KOPT-K1 (cell line): Measurements from ENCODE around the gene SCTR.

Experiments
- H3K27ac ChIP-seq: fragments of 200-600 bp; sonication (generic); 2 replicates; pipeline ENCODE4 v1.5.1; 2016; ENCODE audit warnings: antibody characterized with exemption, mild to moderate bottlenecking, low read depth, low read length; ENCODE audit not compliant: poor library complexity, severe bottlenecking
- H3K36me3 ChIP-seq: fragments of 200-600 bp; sonication (generic); 2 replicates; pipeline ENCODE4 v1.5.1; 2017; ENCODE audit warnings: antibody characterized with exemption, mild to moderate bottlenecking, low read length, moderate library complexity; ENCODE audit not compliant: insufficient read depth
- H3K9me3 ChIP-seq: fragments of 200-600 bp; sonication (generic); 2 replicates; pipeline ENCODE4 v1.5.1; 2017; ENCODE audit warnings: antibody characterized with exemption, low read length, mild to moderate bottlenecking; ENCODE audit not compliant: insufficient read depth, poor library complexity, severe bottlenecking

Gene SCTR

GRCh38 chr2:119486196-119486827 is 38.0 kb downstream of the SCTR start:
- Histone ChIP-seq H3K27ac (no peak overlapping the region), H3K9me3 (no peaks in the 10 kb centered on the region), H3K36me3 (no peaks in the 10 kb centered on the region)

- Histone ChIP-seq H3K27ac (no peak overlapping the region), H3K9me3 (no peaks in the 10 kb centered on the region), H3K36me3 (no peaks in the 10 kb centered on the region)
Measured at GRCh38 chr2:119485336-119486110, 38.8 kb downstream of the SCTR start.

DNA sequence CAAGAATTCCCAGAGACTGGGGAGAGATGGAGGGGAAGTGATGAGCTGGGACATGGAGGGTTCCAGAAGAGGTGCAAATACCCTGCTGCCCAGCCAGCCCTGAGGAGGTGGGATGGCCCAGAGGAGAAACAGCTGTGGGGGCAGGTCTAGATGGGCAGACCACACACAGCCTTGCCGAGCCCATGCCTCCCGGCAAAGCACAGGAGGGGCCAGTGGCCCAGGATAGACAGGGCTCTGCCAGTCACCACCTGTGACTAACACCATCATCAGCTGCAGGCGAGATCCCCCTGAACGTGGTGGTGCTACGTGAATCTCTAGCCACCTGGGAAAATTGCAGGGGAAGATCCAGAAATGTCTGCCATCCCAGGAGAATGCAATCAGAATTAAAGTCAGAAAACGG is 39.4 kb downstream of the SCTR start:
- H3K27ac ChIP-seq = no peak overlapping the region
- H3K36me3 ChIP-seq = no peaks in the 10 kb centered on the region
- no peaks in the 10 kb centered on the region for H3K9me3 ChIP-seq

- no peaks in the 10 kb centered on the region for H3K9me3 ChIP-seq
- H3K27ac ChIP-seq = no peak overlapping the region
- no peaks in the 10 kb centered on the region for H3K36me3 ChIP-seq
Measured at GRCh38 chr2:119483896-119484718, 40.2 kb downstream of the SCTR start.

- Histone ChIP-seq H3K27ac (no peak overlapping the region), H3K9me3 (no peaks in the 10 kb centered on the region), H3K36me3 (no peaks in the 10 kb centered on the region)
Measured at GRCh38 chr2:119483395-119483753, 40.9 kb downstream of the SCTR start.

DNA sequence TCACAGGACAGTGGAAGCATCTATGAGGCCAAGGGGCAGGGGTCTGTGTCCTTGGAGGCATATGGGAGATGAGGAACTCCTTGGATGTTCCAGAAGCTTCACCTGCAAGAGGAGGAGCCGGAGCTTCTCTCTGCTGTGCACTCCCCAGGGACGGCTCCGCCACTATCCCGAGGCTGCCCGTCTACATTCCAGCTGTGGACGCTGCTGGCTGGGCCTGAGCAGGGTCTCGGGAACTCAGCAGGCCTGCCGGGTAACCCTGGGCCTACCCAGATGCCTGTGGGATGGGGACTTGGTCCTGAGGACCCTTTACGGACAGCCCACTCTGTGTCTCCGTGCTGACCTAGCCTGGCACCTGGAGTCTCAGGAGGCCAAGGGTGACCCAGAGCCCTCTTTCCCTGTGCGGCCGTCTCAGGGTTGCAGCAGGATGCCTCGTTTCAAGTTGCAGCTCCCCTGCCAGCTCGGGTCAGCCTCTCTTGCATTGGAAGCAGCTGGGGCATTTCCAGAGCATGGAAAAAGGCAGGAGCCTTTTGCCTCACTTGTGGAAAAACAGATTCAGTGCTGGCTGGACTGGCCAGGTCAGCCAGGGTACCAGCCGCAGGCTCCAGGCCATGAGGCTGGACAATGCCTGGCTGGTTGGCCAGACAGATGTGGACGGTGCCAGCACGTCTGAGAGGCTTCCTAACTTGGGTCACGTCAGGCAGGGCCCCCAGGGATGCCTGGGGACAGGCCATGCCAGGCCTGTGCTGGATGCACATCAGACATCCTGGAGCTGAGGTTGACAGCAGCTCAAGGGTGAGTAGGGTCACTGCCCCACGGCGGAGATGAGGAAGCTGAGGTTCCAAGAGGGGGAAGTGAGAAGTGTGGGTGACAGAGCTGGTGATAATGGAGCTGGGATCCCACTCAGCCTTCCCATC is 41.5 kb downstream of the SCTR start:
- no peaks in the 10 kb centered on the region for H3K9me3 ChIP-seq
- H3K36me3 ChIP-seq = no peaks in the 10 kb centered on the region
- H3K27ac ChIP-seq = no peak overlapping the region

GRCh38 chr2:119481501-119482455 is 42.5 kb downstream of the SCTR start:
- Histone ChIP-seq H3K9me3 (no peaks in the 10 kb centered on the region), H3K36me3 (no peaks in the 10 kb centered on the region), H3K27ac (no peak overlapping the region)

GRCh38 chr2:119480718-119481142 is 43.6 kb downstream of the SCTR start:
- no peaks in the 10 kb centered on the region for H3K9me3 ChIP-seq

DNA sequence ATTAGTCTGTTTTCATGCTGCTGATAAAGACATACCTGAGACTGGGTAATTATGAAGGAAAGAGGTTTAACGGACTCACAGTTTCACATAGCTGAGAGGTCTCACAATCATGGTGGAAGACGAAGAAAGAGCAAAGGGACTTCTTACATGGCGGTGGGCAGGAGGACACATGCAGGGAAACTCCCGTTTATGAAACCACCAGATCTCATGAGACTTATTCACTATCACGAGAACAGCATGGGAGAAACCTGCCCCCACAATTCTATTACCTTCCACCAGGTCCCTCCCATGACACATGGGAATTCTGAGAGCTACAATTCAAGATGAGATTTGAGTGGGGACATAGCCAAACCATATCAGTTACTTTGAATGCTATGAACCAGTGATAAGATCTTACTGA is 44.1 kb downstream of the SCTR start:
- H3K36me3 ChIP-seq = no peaks in the 10 kb centered on the region
- no peak overlapping the region for H3K27ac ChIP-seq
- no peaks in the 10 kb centered on the region for H3K9me3 ChIP-seq

More at GRCh38 chr2:119480718-119481142, 43.6 kb downstream of the SCTR start:
- no peak overlapping the region for H3K27ac ChIP-seq
- no peaks in the 10 kb centered on the region for H3K36me3 ChIP-seq

DNA sequence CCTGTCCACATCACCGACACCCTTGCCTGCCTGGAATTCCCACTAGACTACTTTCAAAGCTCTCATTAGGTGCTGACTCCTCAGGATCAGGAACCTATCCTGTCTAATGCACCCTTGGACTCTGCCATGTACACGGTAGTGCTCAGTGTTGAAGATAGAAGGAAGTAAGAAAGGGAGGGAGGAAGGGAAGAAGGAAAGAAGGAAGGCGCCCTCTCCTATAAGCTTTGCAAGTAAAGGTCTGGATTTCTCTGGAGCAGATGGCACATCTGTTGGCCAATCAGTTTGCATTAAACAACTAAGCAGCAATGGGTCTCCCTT is 45.3 kb downstream of the SCTR start:
- Histone ChIP-seq H3K9me3 (no peaks in the 10 kb centered on the region), H3K27ac (no peak overlapping the region), H3K36me3 (no peaks in the 10 kb centered on the region)

- no peaks in the 10 kb centered on the region for H3K9me3 ChIP-seq
- H3K36me3 ChIP-seq = no peaks in the 10 kb centered on the region
- H3K27ac ChIP-seq = no peak overlapping the region
Measured at GRCh38 chr2:119478188-119478977, 45.9 kb downstream of the SCTR start.

DNA sequence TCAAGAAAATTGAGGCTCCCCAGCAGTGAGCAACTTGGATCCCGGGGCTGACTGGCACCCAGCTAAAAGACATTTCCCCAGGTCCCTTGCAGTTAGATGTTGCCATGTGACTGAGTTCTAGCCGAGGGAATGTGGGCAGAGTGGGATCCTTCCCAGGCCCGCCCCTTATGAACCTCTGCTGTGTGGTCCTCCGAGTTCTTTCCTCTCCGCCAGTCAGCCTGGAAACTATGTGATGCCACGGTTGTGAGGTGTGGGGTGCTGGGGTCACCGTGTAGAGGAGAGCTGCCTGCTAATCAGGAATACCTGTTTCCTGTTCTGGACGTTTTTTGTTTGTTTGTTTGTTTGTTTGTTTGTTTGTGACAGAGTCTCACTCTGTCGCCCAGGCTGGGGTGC is 47.2 kb downstream of the SCTR start:
- no peaks in the 10 kb centered on the region for H3K36me3 ChIP-seq
- no peak overlapping the region for H3K27ac ChIP-seq
- no peaks in the 10 kb centered on the region for H3K9me3 ChIP-seq

DNA sequence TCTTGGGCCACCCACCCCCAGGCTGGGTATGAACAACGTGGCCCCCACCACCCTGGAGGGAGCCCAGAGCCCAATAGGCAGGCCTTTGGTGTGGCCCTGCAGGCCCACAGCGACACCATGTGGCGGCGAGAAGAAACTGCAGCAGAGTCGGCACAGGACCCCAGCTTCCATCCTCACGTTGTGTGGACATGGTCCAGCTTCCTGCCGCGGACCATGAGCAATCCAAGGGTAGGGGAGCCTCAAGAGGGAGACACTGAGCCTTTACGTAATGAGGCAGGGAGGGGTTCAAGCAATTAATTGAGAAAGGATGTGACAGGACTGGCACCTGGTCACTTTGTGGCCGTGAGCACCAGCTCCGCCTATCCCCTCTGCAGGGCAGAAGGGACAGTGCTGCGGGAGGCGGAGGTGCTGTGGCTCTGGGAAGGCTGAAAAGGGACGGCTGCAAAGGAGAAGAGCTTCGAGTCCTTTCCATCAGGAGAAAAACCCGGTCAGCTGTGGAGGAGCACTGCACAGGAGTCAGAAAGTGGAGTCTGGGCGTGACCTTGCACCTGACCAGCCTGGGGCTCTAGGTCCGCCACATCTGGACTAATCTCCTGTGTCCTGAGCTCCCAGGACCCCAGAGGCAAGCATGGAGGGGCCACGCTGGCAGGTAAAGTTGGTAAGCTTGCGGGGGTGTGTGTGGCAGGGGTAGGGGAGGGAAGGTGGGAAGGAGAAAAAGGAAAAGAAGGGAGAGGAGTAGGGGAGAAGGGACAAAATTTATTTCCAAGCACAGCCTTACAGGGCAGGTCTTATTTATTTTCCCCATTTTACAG is 47.8 kb downstream of the SCTR start:
- Histone ChIP-seq H3K36me3 (no peaks in the 10 kb centered on the region), H3K9me3 (no peaks in the 10 kb centered on the region), H3K27ac (no peak overlapping the region)
